ENCODE results near the gene FHAD1. TPM values are rescaled to one million over a fixed set of nuclear protein-coding genes. Genes with fewer than 3 reads are reported as not detected.
"Not testable (repeated sequence)": the region's sequence is repeated elsewhere in the genome, so short reads cannot be mapped to it uniquely, and the experiment has no call there.

FHAD1 gene
- polyA plus RNA-seq, 1 of the 3 experiments (the other 2 are of a cell fraction): 0.48 TPM

DNA sequence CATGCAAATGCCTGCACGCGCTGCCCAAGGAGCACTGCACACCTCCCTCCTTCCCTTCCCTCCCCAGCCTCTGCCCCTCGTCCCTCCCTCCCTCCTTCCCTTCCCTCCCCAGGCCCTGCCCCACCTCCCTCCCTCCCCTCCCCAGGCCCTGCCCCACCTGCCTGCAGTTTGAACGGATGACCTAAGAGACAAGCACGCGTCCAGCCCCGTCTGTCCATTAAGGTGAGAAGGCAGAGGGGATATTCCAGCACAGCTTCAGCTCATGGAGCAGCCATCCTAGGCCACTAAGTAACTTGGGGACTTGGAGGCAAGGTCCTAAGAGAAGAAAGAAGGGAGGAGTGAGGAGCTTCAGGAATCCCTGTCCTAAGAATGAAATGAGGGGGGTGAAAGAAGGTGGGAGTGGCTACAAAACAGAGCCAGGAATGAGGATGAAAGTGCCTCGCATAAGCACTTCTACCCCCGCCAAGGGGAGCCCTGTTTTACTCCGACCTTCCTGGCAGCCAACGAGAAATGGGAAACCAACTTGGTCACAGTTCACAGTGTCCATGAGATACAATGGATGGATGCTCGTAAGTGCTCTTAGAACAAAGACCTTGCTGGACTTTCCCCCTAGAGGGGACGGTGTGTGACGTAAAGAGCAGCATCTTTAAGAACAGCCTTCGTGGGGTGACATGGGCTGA, 141.3 kb downstream of the FHAD1 start (continued):
- TF ChIP-seq CTCF (IDR thresholded peaks at IDR 0.05) (no peak), EP300 (IDR thresholded peaks at IDR 0.05; ENCODE audit: borderline replicate concordance in 1 of 2, low read depth in 1 of 2, low read length in 1 of 2) (no peak), SMC3 (IDR thresholded peaks at IDR 0.05; ENCODE audit: low read depth, low read length) (no peak)

DNA sequence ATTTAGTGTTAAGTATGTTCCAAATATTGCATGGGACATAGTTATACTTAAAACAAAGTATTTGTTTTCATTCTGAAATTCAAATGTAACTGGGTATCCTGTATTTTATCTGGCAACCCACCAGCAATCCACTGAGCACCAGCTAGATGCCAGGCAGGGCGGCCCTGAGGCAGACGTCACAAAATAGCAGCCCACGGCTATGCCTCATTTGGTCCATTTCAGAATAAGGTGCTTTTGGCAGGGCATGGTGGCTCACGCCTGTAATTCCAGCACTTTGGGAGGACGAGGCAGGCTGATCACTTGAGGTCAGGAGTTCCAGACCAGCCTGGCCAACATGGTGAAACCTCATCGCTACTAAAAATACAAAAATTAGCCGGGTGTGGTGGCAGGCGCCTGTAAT, 142.8 kb downstream of the FHAD1 start:
- CTCF ChIA-PET; H3K36me3 ChIP-seq (replicated peaks in 1 of 2; ENCODE audit: control insufficient read depth in 1 of 2, insufficient read depth in 2 of 2, low read length in 1 of 2); DNase-seq; H3F3A ChIP-seq (replicated peaks; ENCODE audit: insufficient read depth); H3K4me1 ChIP-seq (ENCODE audit: control insufficient read depth in 1 of 2, insufficient read depth in 2 of 2, low read depth in 1 of 2, low read length in 1 of 2); H3K4me3 ChIP-seq (ENCODE audit: low read depth in 2 of 2, low read length in 1 of 2); POLR2A ChIA-PET; H3K9ac ChIP-seq; H3K27me3 ChIP-seq (ENCODE audit: insufficient read depth); H3K27ac ChIP-seq (ENCODE audit: low read depth in 2 of 2, low read length in 1 of 2); H3K4me2 ChIP-seq; H3K9me3 ChIP-seq; H3K79me2 ChIP-seq (ENCODE audit: insufficient read depth); H2AFZ ChIP-seq (ENCODE audit: low read depth); H4K20me1 ChIP-seq (ENCODE audit: insufficient read depth); H3K9me2 ChIP-seq: not testable (repeated sequence)
- WGBS (ENCODE audit: low lambda C conversion rate): 88% methylated on average over 8 of the region's 8 CpGs

DNA sequence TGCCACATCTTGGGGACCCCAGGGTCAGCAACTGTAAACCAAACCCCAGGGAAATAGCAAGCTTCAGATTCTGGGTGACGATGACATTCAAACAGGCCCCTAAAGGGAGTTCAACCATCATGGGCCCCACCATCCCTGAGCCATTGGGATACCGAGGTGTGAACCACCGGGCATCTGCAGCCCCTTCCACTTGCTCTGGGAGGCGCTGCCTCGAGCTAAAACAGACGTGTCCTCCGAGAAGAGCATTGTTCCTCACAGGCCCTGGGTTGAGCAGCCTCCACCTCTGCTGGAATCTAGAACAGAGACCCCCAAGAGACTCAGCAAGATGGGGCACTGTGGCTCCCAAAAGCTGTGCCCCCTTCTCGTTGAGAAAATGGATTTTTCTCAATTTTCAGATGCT, 143.6 kb downstream of the FHAD1 start:
- no peaks in the 10 kb centered on the region for H3K27me3 ChIP-seq (ENCODE audit: insufficient read depth)
- H3K4me3 ChIP-seq (ENCODE audit: low read depth in 2 of 2, low read length in 1 of 2): no peak overlapping the region
- H3K9me2 ChIP-seq: no peaks in the 10 kb centered on the region
- no peaks in the 10 kb centered on the region for H3K36me3 ChIP-seq (replicated peaks in 1 of 2; ENCODE audit: control insufficient read depth in 1 of 2, insufficient read depth in 2 of 2, low read length in 1 of 2)
- WGBS (ENCODE audit: low lambda C conversion rate): 92% methylated on average over 4 of the region's 8 CpGs
- H3K9me3 ChIP-seq: no peaks in the 10 kb centered on the region
- no peak overlapping the region for H3K4me2 ChIP-seq
- POLR2A ChIA-PET: no interaction called here
- H3K4me1 ChIP-seq (ENCODE audit: control insufficient read depth in 1 of 2, insufficient read depth in 2 of 2, low read depth in 1 of 2, low read length in 1 of 2): peaks cover 0 to 9% of the 10 kb centered on the region in 2 experiments; a peak in 1 of 4 replicates
- no peaks in the 10 kb centered on the region for H4K20me1 ChIP-seq (ENCODE audit: insufficient read depth)
- no peak overlapping the region for H3K27ac ChIP-seq (ENCODE audit: low read depth in 2 of 2, low read length in 1 of 2)
- no peaks in the 10 kb centered on the region for H3F3A ChIP-seq (replicated peaks; ENCODE audit: insufficient read depth)
- no peak overlapping the region for H3K9ac ChIP-seq
- no peak overlapping the region for H2AFZ ChIP-seq (ENCODE audit: low read depth)
- H3K79me2 ChIP-seq (ENCODE audit: insufficient read depth): no peaks in the 10 kb centered on the region
- CTCF ChIA-PET: interaction anchor here (1.3 kb wide), 2 partner anchors 11 to 41 kb away, joined by 3 read pairs; no protein-coding TSS in a partner anchor
- TF ChIP-seq TAF1 (IDR thresholded peaks at IDR 0.05; ENCODE audit: borderline replicate concordance, low read depth, low read length) (no peak), FOXM1 (IDR thresholded peaks at IDR 0.05; ENCODE audit: low read depth) (no peak), TEAD4 (IDR thresholded peaks at IDR 0.05; ENCODE audit: borderline replicate concordance, insufficient read depth) (no peak), CHD2 (IDR thresholded peaks at IDR 0.05; ENCODE audit: low read length, partially characterized antibody) (no peak), RCOR1 (IDR thresholded peaks at IDR 0.05; ENCODE audit: low read length) (no peak), SMC3 (IDR thresholded peaks at IDR 0.05; ENCODE audit: low read depth, low read length) (no peak)
- DNase-seq: no peak

Data from SK-N-SH (cell line).